K562 (cell line): Measurements from ENCODE around the gene ZNF865. TPM values are rescaled to one million over a fixed set of nuclear protein-coding genes. Genes with fewer than 3 reads are reported as not detected.

Source experiments
- ARID1B ChIP-seq: fragments of 450-650 bp; IDR thresholded peaks from 2 replicates; pipeline ENCODE4 v1.6.1; 2016; ENCODE audit warnings: antibody characterized with exemption, mild to moderate bottlenecking, inconsistent platforms
- ARID2 ChIP-seq: fragments of 450-650 bp; IDR thresholded peaks from 2 replicates; pipeline ENCODE4 v1.6.1; 2017; ENCODE audit warnings: antibody characterized with exemption, mild to moderate bottlenecking
- CBX1 ChIP-seq: sonication (generic); IDR thresholded peaks from 2 replicates; pipeline ENCODE4 v1.6.1; 2016; ENCODE audit warnings: antibody characterized with exemption, low read depth, mild to moderate bottlenecking
- DDX20 ChIP-seq: fragments of 450-650 bp; IDR thresholded peaks from 2 replicates; pipeline ENCODE4 v1.6.1; 2016; ENCODE audit warnings: missing genetic modification characterization, low read depth, mild to moderate bottlenecking, missing compliant biosample characterization, moderate library complexity
- ETS1 ChIP-seq: conservative IDR thresholded peaks from 2 replicates; pipeline ENCODE4 v1.6.1; 2011; ENCODE audit warnings: low read depth, mild to moderate bottlenecking, low read length; ENCODE audit not compliant: control insufficient read depth
- FOXJ3 ChIP-seq: sonication (generic); formaldehyde crosslinking; IDR thresholded peaks from 2 replicates; pipeline ENCODE4 v1.4.0; 2020; ENCODE audit warnings: mild to moderate bottlenecking, missing genetic modification reagents
- GTF2A2 ChIP-seq: IDR thresholded peaks from 2 replicates; pipeline ENCODE4 v1.6.1; 2016; ENCODE audit warnings: mild to moderate bottlenecking, missing genetic modification characterization, missing compliant biosample characterization
- L3MBTL2 ChIP-seq: fragments of 450-650 bp; IDR thresholded peaks from 2 replicates; pipeline ENCODE4 v1.6.1; 2016; ENCODE audit warnings: mild to moderate bottlenecking, moderate library complexity
- MCM7 ChIP-seq, 2 experiments: fragments of 450-650 bp; IDR thresholded peaks; 2 replicates each; pipeline ENCODE4 v1.6.1; 2016 to 2018
- NFIX ChIP-seq: fragments of 250-450 bp; sonication (Bioruptor Pico); IDR thresholded peaks from 2 replicates; pipeline ENCODE4 v1.4.0; 2020; ENCODE audit warnings: low read depth, mild to moderate bottlenecking, moderate library complexity
- NONO ChIP-seq, 2 experiments: fragments of 200-400 bp in 1 of 2; fragments of 450-650 bp in 1 of 2; formaldehyde crosslinking in 1 of 2; IDR thresholded peaks; 2 replicates each; pipeline ENCODE4 v1.6.1; 2017; ENCODE audit warnings: low read depth in 2 of 2, mild to moderate bottlenecking in 2 of 2, moderate library complexity in 2 of 2, low read length in 1 of 2
- POLR2AphosphoS5 ChIP-seq: IDR thresholded peaks from 2 replicates; pipeline ENCODE4 v1.6.1; 2011; ENCODE audit warnings: mild to moderate bottlenecking, low read depth, low read length, moderate library complexity; ENCODE audit not compliant: control insufficient read depth, insufficient read depth
- RBM22 ChIP-seq: fragments of 200-400 bp; formaldehyde crosslinking; IDR thresholded peaks from 2 replicates; pipeline ENCODE4 v1.6.1; 2018; ENCODE audit warnings: low read length, low read depth; ENCODE audit not compliant: poor library complexity, severe bottlenecking
- RREB1 ChIP-seq: fragments of 250-450 bp; sonication (Bioruptor Pico); IDR thresholded peaks from 2 replicates; pipeline ENCODE4 v1.4.0; 2020
- SMAD3 ChIP-seq: fragments of 450-650 bp; formaldehyde crosslinking; conservative IDR thresholded peaks from 2 replicates; pipeline ENCODE4 v1.4.0; 2020; ENCODE audit warnings: mild to moderate bottlenecking
- TCF7L2 ChIP-seq: fragments of 150-350 bp; IDR thresholded peaks from 2 replicates; pipeline ENCODE4 v1.6.1; 2016; ENCODE audit warnings: low read depth, mild to moderate bottlenecking, low read length, moderate library complexity
- TCFL5 ChIP-seq: fragments of 250-450 bp; sonication (Bioruptor Pico); conservative IDR thresholded peaks from 2 replicates; pipeline ENCODE4 v1.6.1; 2021; ENCODE audit warnings: mild to moderate bottlenecking, moderate library complexity, matching md5 sums
- TGIF2 ChIP-seq: sonication (generic); formaldehyde crosslinking; IDR thresholded peaks from 2 replicates; pipeline ENCODE4 v1.8.1; 2022; ENCODE audit warnings: mild to moderate bottlenecking, missing genetic modification reagents, moderate library complexity
- ZNF668 ChIP-seq: fragments of 250-450 bp; sonication (Bioruptor Pico); IDR thresholded peaks from 2 replicates; pipeline ENCODE4 v1.8.0; 2022; ENCODE audit warnings: mild to moderate bottlenecking, inconsistent platforms
- polyA plus RNA-seq, 8 experiments: library from polyadenylated mRNA; depleted of rRNA in 4 of 8; stranded (reverse) in 5 of 8; unstranded in 3 of 8; fragments of >200 nt; fragmentation: Nextera tagmentation in 2 of 8; fragmentation: Illumina TruSeq in 1 of 8; extraction: Ambion mirVana in 2 of 8; extraction: Trizol in 1 of 8; gene quantifications; 2 replicates each; pipeline versions ENCODE4 v1.2.1 to v1.2.3, GENCODE V29; 2011 to 2014; ENCODE audit warnings: inconsistent platforms in 1 of 8, missing spikeins in 1 of 8
- total RNA-seq, 7 experiments: library from RNA; depleted of rRNA in 6 of 7; stranded (reverse); fragments of >200 nt in 6 of 7; fragmentation: Illumina TruSeq in 2 of 7; extraction: Trizol in 2 of 7; gene quantifications; 2 replicates each; pipeline versions ENCODE4 v1.2.1 to v1.2.3, GENCODE V29; 2011 to 2021; ENCODE audit warnings: low replicate concordance in 1 of 7
- TF ChIP-seq, protein P1 (sequence below): fragments of 250-450 bp; sonication (Bioruptor Pico); IDR thresholded peaks from 2 replicates; pipeline ENCODE4 v1.5.1; 2021; ENCODE audit warnings: mild to moderate bottlenecking
- TF ChIP-seq, protein P2 (sequence below): IDR thresholded peaks from 2 replicates; pipeline ENCODE4 v1.6.1; 2011; ENCODE audit not compliant: insufficient read length; ENCODE audit errors: extremely low read depth

The ZNF865 gene
- total and polyA plus RNA-seq, 9 of the 15 experiments (the other 6 are each of a cell fraction or from before 2014, with no cell fraction given) = 0.40 to 18.8 (median 1.6) TPM; not detected in 2

- TF ChIP-seq, protein P1, sequence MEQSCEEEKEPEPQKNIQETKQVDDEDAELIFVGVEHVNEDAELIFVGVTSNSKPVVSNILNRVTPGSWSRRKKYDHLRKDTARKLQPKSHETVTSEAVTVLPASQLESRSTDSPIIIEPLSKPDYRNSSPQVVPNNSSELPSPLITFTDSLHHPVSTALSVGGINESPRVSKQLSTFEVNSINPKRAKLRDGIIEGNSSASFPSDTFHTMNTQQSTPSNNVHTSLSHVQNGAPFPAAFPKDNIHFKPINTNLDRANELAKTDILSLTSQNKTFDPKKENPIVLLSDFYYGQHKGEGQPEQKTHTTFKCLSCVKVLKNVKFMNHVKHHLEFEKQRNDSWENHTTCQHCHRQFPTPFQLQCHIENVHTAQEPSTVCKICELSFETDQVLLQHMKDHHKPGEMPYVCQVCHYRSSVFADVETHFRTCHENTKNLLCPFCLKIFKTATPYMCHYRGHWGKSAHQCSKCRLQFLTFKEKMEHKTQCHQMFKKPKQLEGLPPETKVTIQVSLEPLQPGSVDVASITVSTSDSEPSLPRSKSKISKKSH (CRISPR knock-in tag) = no peak
- peak; percentile 30; the same call in 1 of the 2 replicates for TF ChIP-seq POLR2AphosphoS5
- TF ChIP-seq RBM22 = no peak
- no peak for TF ChIP-seq TCFL5
- no peak for TF ChIP-seq CBX1
- TF ChIP-seq L3MBTL2 = no peak; the same call in 1 of the 2 replicates
- TF ChIP-seq, protein P2, sequence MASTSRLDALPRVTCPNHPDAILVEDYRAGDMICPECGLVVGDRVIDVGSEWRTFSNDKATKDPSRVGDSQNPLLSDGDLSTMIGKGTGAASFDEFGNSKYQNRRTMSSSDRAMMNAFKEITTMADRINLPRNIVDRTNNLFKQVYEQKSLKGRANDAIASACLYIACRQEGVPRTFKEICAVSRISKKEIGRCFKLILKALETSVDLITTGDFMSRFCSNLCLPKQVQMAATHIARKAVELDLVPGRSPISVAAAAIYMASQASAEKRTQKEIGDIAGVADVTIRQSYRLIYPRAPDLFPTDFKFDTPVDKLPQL = no peak
- TF ChIP-seq ETS1 = no peak
- no peak for TF ChIP-seq RREB1
- TF ChIP-seq NONO (IDR thresholded peaks at IDR 0.05; ENCODE audit: low read depth in 2 of 2, low read length in 1 of 2) = no peak
- TF ChIP-seq SMAD3 = no peak
- TF ChIP-seq MCM7 (IDR thresholded peaks at IDR 0.05) = no peak
- no peak for TF ChIP-seq ARID1B
- TF ChIP-seq NFIX = no peak
- no peak for TF ChIP-seq DDX20 (tag)
- TF ChIP-seq FOXJ3 (CRISPR knock-in tag) = no peak
- no peak for TF ChIP-seq ZNF668 (CRISPR knock-in tag)
- no peak for TF ChIP-seq TGIF2 (CRISPR knock-in tag)
- TF ChIP-seq ARID2 = no peak
- TF ChIP-seq TCF7L2 = peak; percentile 5; the same call in 1 of the 2 replicates
- TF ChIP-seq GTF2A2 (tag) = no peak
These were observed 6.0 kb upstream of the ZNF865 start, which contains the start of gene FIZ1 (continued) for GRCh38 chr19:55599468-55599841.
